Neural progenitor cell (in vitro differentiated cells): ENCODE measurements around the gene PAQR9. TPM values are rescaled to one million over a fixed set of nuclear protein-coding genes. Genes with fewer than 3 reads are reported as not detected.
"Not testable (repeated sequence)": the region's sequence is repeated elsewhere in the genome, so short reads cannot be mapped to it uniquely, and the experiment has no call there.

Source experiments
- DNase-seq: peaks from one replicate; pipeline ENCODE4 v3.0.0-alpha.2; 2016; ENCODE audit warnings: low spot score
- H2AFZ ChIP-seq: fragments of 200-600 bp; sonication (generic); replicated peaks from 2 replicates; pipeline ENCODE4 v1.6.1; 2016; ENCODE audit warnings: antibody characterized with exemption
- H3F3A ChIP-seq: fragments of 200-600 bp; sonication (generic); 2 replicates; pipeline ENCODE4 v1.6.1; 2016; ENCODE audit warnings: antibody characterized with exemption, low read depth
- H3K27ac ChIP-seq: fragments of 200-600 bp; sonication (generic); 2 replicates; pipeline ENCODE4 v1.5.1; 2016; ENCODE audit warnings: mild to moderate bottlenecking
- H3K27me3 ChIP-seq: fragments of 200-600 bp; sonication (generic); 2 replicates; pipeline ENCODE4 v1.6.1; 2016; ENCODE audit warnings: mild to moderate bottlenecking, moderate library complexity
- H3K36me3 ChIP-seq: fragments of 200-600 bp; sonication (generic); 2 replicates; pipeline ENCODE4 v1.5.1; 2016
- H3K4me1 ChIP-seq: fragments of 200-600 bp; sonication (generic); 2 replicates; pipeline ENCODE4 v1.6.1; 2016; ENCODE audit warnings: mixed run types
- H3K4me2 ChIP-seq: fragments of 200-600 bp; sonication (generic); 2 replicates; pipeline ENCODE4 v1.6.1; 2016
- H3K4me3 ChIP-seq: fragments of 200-600 bp; sonication (generic); 2 replicates; pipeline ENCODE4 v1.5.1; 2016
- H3K79me2 ChIP-seq: fragments of 200-600 bp; sonication (generic); 2 replicates; pipeline ENCODE4 v1.6.1; 2016; ENCODE audit warnings: low read depth
- H3K9ac ChIP-seq: fragments of 200-600 bp; sonication (generic); 2 replicates; pipeline ENCODE4 v1.6.1; 2016
- H3K9me3 ChIP-seq: fragments of 200-600 bp; sonication (generic); 2 replicates; pipeline ENCODE4 v1.5.1; 2016; ENCODE audit warnings: low read depth
- H4K20me1 ChIP-seq: fragments of 200-600 bp; sonication (generic); 2 replicates; pipeline ENCODE4 v1.6.1; 2016; ENCODE audit warnings: low read depth
- H3K27ac Mint-ChIP-seq: 3 replicates; pipeline ENCODE4 v1.8.0; 2021; ENCODE audit warnings: mixed read lengths
- H3K27me3 Mint-ChIP-seq: 2 replicates; pipeline ENCODE4 v1.8.0; 2022; ENCODE audit warnings: low read depth, mild to moderate bottlenecking, inconsistent platforms, moderate library complexity, mixed read lengths; ENCODE audit not compliant: insufficient read depth
- H3K36me3 Mint-ChIP-seq: 3 replicates; pipeline ENCODE4 v1.8.0; 2021; ENCODE audit warnings: mixed read lengths
- H3K4me1 Mint-ChIP-seq: 3 replicates; pipeline ENCODE4 v1.8.0; 2021; ENCODE audit warnings: mixed read lengths
- H3K4me3 Mint-ChIP-seq: 3 replicates; pipeline ENCODE4 v1.8.0; 2021; ENCODE audit warnings: mild to moderate bottlenecking, moderate library complexity, mixed read lengths
- H3K9me3 Mint-ChIP-seq: 3 replicates; pipeline ENCODE4 v1.8.0; 2020; ENCODE audit warnings: mixed read lengths
- EZH2 ChIP-seq: fragments of 200-600 bp; sonication (generic); IDR thresholded peaks from 2 replicates; pipeline ENCODE4 v1.6.1; 2017; ENCODE audit warnings: antibody characterized with exemption, mild to moderate bottlenecking, moderate library complexity
- EZH2phosphoT487 ChIP-seq: fragments of 200-600 bp; sonication (generic); IDR thresholded peaks from 2 replicates; pipeline ENCODE4 v1.6.1; 2017; ENCODE audit warnings: antibody characterized with exemption
- total RNA-seq: library from RNA; depleted of rRNA; stranded (reverse); fragments of >200 nt; gene quantifications from 2 replicates; pipeline ENCODE4 v1.2.3, GENCODE V29; 2015; ENCODE audit warnings: low replicate concordance
- TF ChIP-seq, protein P1 (sequence below): fragments of 200-600 bp; sonication (generic); IDR thresholded peaks from 2 replicates; pipeline ENCODE4 v1.5.1; 2017; ENCODE audit warnings: antibody characterized with exemption, mild to moderate bottlenecking

The PAQR9 gene
- total RNA-seq, 1 donor from 2014 or later = 2.2 TPM

DNA sequence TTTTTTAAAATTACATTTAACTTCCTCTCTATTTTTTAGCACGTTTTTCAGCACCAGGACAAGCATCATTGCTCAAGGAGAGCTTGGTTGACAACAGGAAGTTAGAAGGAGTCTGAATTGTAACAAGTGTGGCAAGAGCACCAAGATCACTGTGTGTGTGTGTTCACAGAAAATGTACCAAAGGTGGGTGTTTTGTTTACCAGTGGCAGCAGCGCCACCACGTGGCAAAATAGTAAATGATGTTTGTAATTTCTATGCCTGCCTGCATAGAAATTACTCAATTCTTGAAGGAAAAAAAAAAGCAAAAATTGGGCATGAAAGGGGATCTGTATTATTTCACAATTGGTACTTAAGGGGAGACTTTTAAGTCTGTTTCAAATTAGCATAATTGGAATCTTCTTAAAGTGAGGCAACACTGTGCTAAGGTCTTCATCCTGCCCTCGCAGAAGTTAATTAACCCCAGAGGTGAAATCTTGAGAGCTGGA lies 30.5 kb upstream of the PAQR9 start:
- peak; percentile 80 for DNase-seq
- H3F3A ChIP-seq = no peaks in the 10 kb centered on the region
- Mint-ChIP-seq H3K36me3 (no peaks in the 10 kb centered on the region), H3K9me3 (no peaks in the 10 kb centered on the region), H3K4me3 (no peak overlapping the region), H3K4me1 (no peaks in the 10 kb centered on the region), H3K27me3 (no peaks in the 10 kb centered on the region), H3K27ac (peak overlapping the region; percentile 34)
- peak overlapping the region; percentile 70 for H2AFZ ChIP-seq
- no peaks in the 10 kb centered on the region for H3K4me1 ChIP-seq
- H3K27me3 ChIP-seq = no peaks in the 10 kb centered on the region
- H3K27ac ChIP-seq = no peak overlapping the region
- H3K79me2 ChIP-seq = no peaks in the 10 kb centered on the region
- H3K4me3 ChIP-seq = no peak overlapping the region
- no peaks in the 10 kb centered on the region for H4K20me1 ChIP-seq
- no peak overlapping the region for H3K4me2 ChIP-seq
- TF ChIP-seq EZH2phosphoT487 = no peak
- TF ChIP-seq, protein P1, sequence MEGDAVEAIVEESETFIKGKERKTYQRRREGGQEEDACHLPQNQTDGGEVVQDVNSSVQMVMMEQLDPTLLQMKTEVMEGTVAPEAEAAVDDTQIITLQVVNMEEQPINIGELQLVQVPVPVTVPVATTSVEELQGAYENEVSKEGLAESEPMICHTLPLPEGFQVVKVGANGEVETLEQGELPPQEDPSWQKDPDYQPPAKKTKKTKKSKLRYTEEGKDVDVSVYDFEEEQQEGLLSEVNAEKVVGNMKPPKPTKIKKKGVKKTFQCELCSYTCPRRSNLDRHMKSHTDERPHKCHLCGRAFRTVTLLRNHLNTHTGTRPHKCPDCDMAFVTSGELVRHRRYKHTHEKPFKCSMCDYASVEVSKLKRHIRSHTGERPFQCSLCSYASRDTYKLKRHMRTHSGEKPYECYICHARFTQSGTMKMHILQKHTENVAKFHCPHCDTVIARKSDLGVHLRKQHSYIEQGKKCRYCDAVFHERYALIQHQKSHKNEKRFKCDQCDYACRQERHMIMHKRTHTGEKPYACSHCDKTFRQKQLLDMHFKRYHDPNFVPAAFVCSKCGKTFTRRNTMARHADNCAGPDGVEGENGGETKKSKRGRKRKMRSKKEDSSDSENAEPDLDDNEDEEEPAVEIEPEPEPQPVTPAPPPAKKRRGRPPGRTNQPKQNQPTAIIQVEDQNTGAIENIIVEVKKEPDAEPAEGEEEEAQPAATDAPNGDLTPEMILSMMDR = peak; percentile 86
- no peak overlapping the region for H3K9ac ChIP-seq
- no peaks in the 10 kb centered on the region for H3K36me3 ChIP-seq
- H3K9me3 ChIP-seq = no peaks in the 10 kb centered on the region

DNA sequence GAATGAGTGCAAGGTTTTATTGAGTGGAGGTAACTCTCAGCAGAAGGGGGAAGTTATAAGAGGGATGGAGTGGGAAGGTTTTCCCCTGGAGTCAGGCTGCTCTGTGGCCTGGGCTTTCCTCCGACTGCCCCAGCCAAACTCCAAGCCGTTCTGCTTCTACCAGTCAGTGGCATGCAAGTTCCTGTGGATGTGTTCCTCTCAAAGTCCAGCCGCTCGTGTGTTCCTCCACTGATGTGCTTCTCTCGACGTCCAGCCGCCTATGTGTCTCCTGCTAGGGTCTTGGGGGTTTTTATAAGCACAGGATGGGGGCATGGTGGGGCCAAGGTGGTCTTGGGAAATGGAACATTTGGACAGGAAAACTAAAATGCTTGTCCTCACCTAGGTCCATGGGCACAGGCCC lies 28.8 kb upstream of the PAQR9 start:
- no peaks in the 10 kb centered on the region for H4K20me1 ChIP-seq
- no peaks in the 10 kb centered on the region for H3K79me2 ChIP-seq
- Mint-ChIP-seq H3K4me1 (peaks cover 4% of the 10 kb centered on the region), H3K36me3 (no peaks in the 10 kb centered on the region), H3K27me3 (no peaks in the 10 kb centered on the region), H3K9me3 (no peaks in the 10 kb centered on the region), H3K27ac (no peak overlapping the region), H3K4me3 (no peak overlapping the region)
- no peak overlapping the region for H2AFZ ChIP-seq
- no peak for TF ChIP-seq EZH2
- TF ChIP-seq, protein P1 = no peak
- TF ChIP-seq EZH2phosphoT487 = no peak
- H3K27me3 ChIP-seq = no peaks in the 10 kb centered on the region
- H3K4me1 ChIP-seq = no peaks in the 10 kb centered on the region
- no peak overlapping the region for H3K4me3 ChIP-seq
- no peak overlapping the region for H3K4me2 ChIP-seq
- H3F3A ChIP-seq = peaks cover 7% of the 10 kb centered on the region
- H3K9ac ChIP-seq = no peak overlapping the region
- H3K9me3 ChIP-seq = no peaks in the 10 kb centered on the region
- no peak overlapping the region for H3K27ac ChIP-seq
- no peak for DNase-seq
- H3K36me3 ChIP-seq = no peaks in the 10 kb centered on the region

DNA sequence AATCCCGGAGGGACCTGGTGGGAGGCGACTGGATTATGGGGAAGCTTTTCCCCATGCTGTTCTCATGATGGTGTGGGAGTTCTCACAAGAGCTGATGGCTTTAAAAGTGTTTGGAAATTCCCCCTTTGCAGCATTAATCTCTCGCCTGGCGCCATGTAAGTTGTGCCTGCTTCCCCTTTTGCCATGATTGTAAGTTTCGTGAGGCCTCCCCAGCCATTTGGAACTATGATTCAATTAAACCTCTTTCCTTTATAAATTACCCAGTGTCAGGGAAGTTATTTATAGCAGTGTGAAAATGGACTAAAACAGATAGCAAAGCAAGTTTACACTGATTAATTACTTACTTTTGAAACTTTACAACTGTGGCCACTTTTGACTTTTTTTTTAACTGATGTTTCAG lies 27.2 kb upstream of the PAQR9 start:
- Mint-ChIP-seq H3K27me3 (no peaks in the 10 kb centered on the region), H3K4me1 (peaks cover 6% of the 10 kb centered on the region), H3K4me3 (no peak overlapping the region), H3K27ac (no peak overlapping the region), H3K36me3 (no peaks in the 10 kb centered on the region), H3K9me3 (no peaks in the 10 kb centered on the region)
- H3K79me2 ChIP-seq = no peaks in the 10 kb centered on the region
- H3K36me3 ChIP-seq = no peaks in the 10 kb centered on the region
- no peak for TF ChIP-seq EZH2
- TF ChIP-seq EZH2phosphoT487 = no peak
- TF ChIP-seq, protein P1 = no peak
- no peak overlapping the region for H2AFZ ChIP-seq
- DNase-seq = no peak
- no peaks in the 10 kb centered on the region for H3K27me3 ChIP-seq
- H3K9me3 ChIP-seq = no peaks in the 10 kb centered on the region
- H3K27ac ChIP-seq = no peak overlapping the region
- H3F3A ChIP-seq = peaks cover 9% of the 10 kb centered on the region
- no peaks in the 10 kb centered on the region for H4K20me1 ChIP-seq
- H3K4me2 ChIP-seq = no peak overlapping the region
- no peak overlapping the region for H3K9ac ChIP-seq
- no peak overlapping the region for H3K4me3 ChIP-seq
- H3K4me1 ChIP-seq = no peaks in the 10 kb centered on the region

DNA sequence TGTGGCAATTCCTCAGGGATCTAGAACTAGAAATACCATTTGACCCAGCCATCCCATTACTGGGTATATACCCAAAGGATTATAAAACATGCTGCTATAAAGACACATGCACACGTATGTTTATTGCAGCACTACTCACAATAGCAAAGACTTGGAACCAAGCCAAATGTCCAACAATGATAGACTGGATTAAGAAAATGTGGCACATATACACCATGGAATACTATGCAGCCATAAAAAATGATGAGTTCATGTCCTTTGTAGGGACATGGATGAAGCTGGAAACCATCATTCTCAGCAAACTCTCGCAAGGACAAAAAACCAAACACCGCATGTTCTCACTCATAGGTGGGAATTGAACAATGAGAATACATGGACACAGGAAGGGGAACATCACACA lies 25.4 kb upstream of the PAQR9 start:
- not testable (repeated sequence) for DNase-seq, H3F3A ChIP-seq, H3K4me1 Mint-ChIP-seq, H3K27ac Mint-ChIP-seq, H3K9ac ChIP-seq, H3K79me2 ChIP-seq, H3K36me3 ChIP-seq, H2AFZ ChIP-seq, H3K27ac ChIP-seq, H3K9me3 Mint-ChIP-seq, H3K4me3 Mint-ChIP-seq, H3K4me3 ChIP-seq, H3K9me3 ChIP-seq, H3K27me3 Mint-ChIP-seq, H3K4me1 ChIP-seq, H4K20me1 ChIP-seq, H3K36me3 Mint-ChIP-seq, H3K27me3 ChIP-seq, H3K4me2 ChIP-seq

DNA sequence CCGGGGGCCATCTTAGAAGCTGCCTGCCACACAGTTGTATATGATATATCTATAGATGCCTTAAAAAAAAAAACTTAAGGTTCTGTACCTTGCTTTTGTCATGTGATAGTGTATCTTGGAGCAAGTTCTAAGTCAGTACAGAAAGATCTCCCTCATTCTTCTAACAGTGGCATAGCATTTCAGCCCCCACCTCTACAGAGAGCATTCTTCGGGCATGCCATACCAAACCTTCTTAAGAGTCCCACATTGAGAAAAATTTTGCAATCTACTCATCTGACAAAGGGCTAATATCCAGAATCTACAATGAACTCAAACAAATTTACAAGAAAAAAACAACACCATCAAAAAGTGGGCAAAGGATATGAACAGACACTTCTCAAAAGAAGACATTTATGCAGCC lies 24.7 kb upstream of the PAQR9 start:
- not testable (repeated sequence) for H3K27ac Mint-ChIP-seq, H3K4me3 Mint-ChIP-seq, H3K79me2 ChIP-seq, H3K9ac ChIP-seq, H3F3A ChIP-seq, H3K27me3 ChIP-seq, H3K4me1 ChIP-seq, H3K4me1 Mint-ChIP-seq, DNase-seq, H3K9me3 ChIP-seq, H2AFZ ChIP-seq, H3K36me3 ChIP-seq, H3K27ac ChIP-seq, H3K27me3 Mint-ChIP-seq, H4K20me1 ChIP-seq, H3K4me2 ChIP-seq, H3K36me3 Mint-ChIP-seq, H3K4me3 ChIP-seq, H3K9me3 Mint-ChIP-seq
